GM12878 (cell line): Measurements from ENCODE around the gene RASD1. TPM values are rescaled to one million over a fixed set of nuclear protein-coding genes. Genes with fewer than 3 reads are reported as not detected.

Source experiments
- ATF7 ChIP-seq: fragments of 450-650 bp; IDR thresholded peaks from 2 replicates; pipeline ENCODE4 v1.6.1; 2016; ENCODE audit warnings: low read depth, mild to moderate bottlenecking
- CBX3 ChIP-seq: fragments of 200-600 bp; sonication (generic); IDR thresholded peaks from 2 replicates; pipeline ENCODE4 v1.6.1; 2016; ENCODE audit warnings: low read depth, borderline replicate concordance
- CBX5 ChIP-seq: sonication (generic); IDR thresholded peaks from 2 replicates; pipeline ENCODE4 v1.6.1; 2016; ENCODE audit warnings: low read depth, moderate library complexity, mild to moderate bottlenecking, inconsistent platforms
- CEBPB ChIP-seq, 2 experiments: fragments of 150-350 bp in 1 of 2; IDR thresholded peaks; 2 replicates each; pipeline ENCODE4 v1.6.1; 2012 to 2014; ENCODE audit warnings: low read depth in 2 of 2, low read length in 2 of 2, borderline replicate concordance in 1 of 2, inconsistent platforms in 1 of 2
- DPF2 ChIP-seq: fragments of 450-650 bp; IDR thresholded peaks from 2 replicates; pipeline ENCODE4 v1.6.1; 2017; ENCODE audit warnings: mild to moderate bottlenecking
- EGR1 ChIP-seq, 2 experiments: IDR thresholded peaks; 1 replicate in 1 of 2; 2 replicates in 1 of 2; pipeline ENCODE4 v1.6.1; 2011 to 2012; ENCODE audit warnings: low read depth in 2 of 2, low read length in 2 of 2, borderline replicate concordance in 1 of 2, mild to moderate bottlenecking in 1 of 2, moderate library complexity in 1 of 2
- EP300 ChIP-seq, 2 experiments: fragments of 150-350 bp in 1 of 2; IDR thresholded peaks; 2 replicates each; pipeline ENCODE4 v1.6.1; 2011 to 2012; ENCODE audit warnings: low read depth in 2 of 2, low read length in 2 of 2, borderline replicate concordance in 1 of 2, improper control_type of control experiment in 1 of 2, inconsistent platforms in 1 of 2; ENCODE audit not compliant: control insufficient read depth in 1 of 2
- HDGF ChIP-seq: fragments of 450-650 bp; IDR thresholded peaks from 2 replicates; pipeline ENCODE4 v1.6.1; 2016; ENCODE audit warnings: antibody characterized with exemption
- IKZF1 ChIP-seq: fragments of 450-650 bp; conservative IDR thresholded peaks from 2 replicates; pipeline ENCODE4 v1.6.1; 2017; ENCODE audit warnings: antibody characterized with exemption, mild to moderate bottlenecking
- MXI1 ChIP-seq: fragments of 150-350 bp; IDR thresholded peaks from 2 replicates; pipeline ENCODE4 v1.6.1; 2011; ENCODE audit warnings: low read depth, mild to moderate bottlenecking, inconsistent platforms, low read length, improper control_type of control experiment
- NFYB ChIP-seq: IDR thresholded peaks from 2 replicates; pipeline ENCODE4 v1.6.1; 2011; ENCODE audit warnings: low read depth, mild to moderate bottlenecking, low read length, improper control_type of control experiment, moderate library complexity; ENCODE audit not compliant: insufficient read depth
- RBBP5 ChIP-seq: fragments of 200-600 bp; sonication (generic); conservative IDR thresholded peaks from 2 replicates; pipeline ENCODE4 v1.6.1; 2016
- RELA ChIP-seq: fragments of 450-650 bp; IDR thresholded peaks from 2 replicates; pipeline ENCODE4 v1.8.0; 2014; ENCODE audit warnings: borderline replicate concordance; ENCODE audit not compliant: partially characterized antibody
- SMAD5 ChIP-seq: IDR thresholded peaks from 2 replicates; pipeline ENCODE4 v1.6.1; 2016; ENCODE audit warnings: antibody characterized with exemption, low read depth
- SREBF1 ChIP-seq: IDR thresholded peaks from 2 replicates; pipeline ENCODE4 v1.6.1; 2012; ENCODE audit warnings: mild to moderate bottlenecking, low read length
- TAF1 ChIP-seq: IDR thresholded peaks from 2 replicates; pipeline ENCODE4 v1.6.1; 2011; ENCODE audit warnings: mild to moderate bottlenecking, low read depth, low read length, borderline replicate concordance
- TARDBP ChIP-seq: IDR thresholded peaks from 2 replicates; pipeline ENCODE4 v1.6.1; 2016; ENCODE audit warnings: borderline replicate concordance
- TCF7 ChIP-seq: IDR thresholded peaks from 2 replicates; pipeline ENCODE4 v1.6.1; 2014; ENCODE audit warnings: antibody characterized with exemption, borderline replicate concordance
- WRNIP1 ChIP-seq: IDR thresholded peaks from 2 replicates; pipeline ENCODE4 v1.6.1; 2011; ENCODE audit warnings: low read depth, low read length, improper control_type of control experiment, borderline replicate concordance
- YBX1 ChIP-seq: fragments of 450-650 bp; IDR thresholded peaks from 2 replicates; pipeline ENCODE4 v1.6.1; 2016; ENCODE audit warnings: antibody characterized with exemption
- YY1 ChIP-seq: IDR thresholded peaks from 2 replicates; pipeline ENCODE4 v1.6.1; 2011; ENCODE audit warnings: low read depth, mild to moderate bottlenecking, low read length
- ZNF207 ChIP-seq: fragments of 450-650 bp; IDR thresholded peaks from 2 replicates; pipeline ENCODE4 v1.6.1; 2014; ENCODE audit warnings: antibody characterized with exemption, mild to moderate bottlenecking, borderline replicate concordance
- ZNF217 ChIP-seq: fragments of 450-650 bp; IDR thresholded peaks from 2 replicates; pipeline ENCODE4 v1.6.1; 2017; ENCODE audit warnings: antibody characterized with exemption, mild to moderate bottlenecking
- ZNF622 ChIP-seq: fragments of 450-650 bp; IDR thresholded peaks from 2 replicates; pipeline ENCODE4 v1.6.1; 2017; ENCODE audit warnings: mild to moderate bottlenecking, inconsistent platforms
- polyA plus RNA-seq, 11 experiments: library from polyadenylated mRNA; depleted of rRNA in 4 of 11; unstranded in 6 of 11; stranded (reverse) in 5 of 11; fragments of >200 nt; fragmentation: Nextera tagmentation in 4 of 11; fragmentation: Illumina TruSeq in 1 of 11; extraction: Ambion mirVana in 4 of 11; extraction: Trizol in 1 of 11; gene quantifications; 1 replicate in 1 of 11; 2 replicates in 10 of 11; pipeline versions ENCODE4 v1.2.1 to v1.2.3, GENCODE V29; 2011 to 2016; ENCODE audit warnings: inconsistent platforms in 2 of 11, missing spikeins in 2 of 11, low read depth in 1 of 11
- total RNA-seq, 4 experiments: library from RNA; depleted of rRNA in 3 of 4; stranded (reverse); fragments of >200 nt in 3 of 4; fragmentation: Illumina TruSeq in 1 of 4; extraction: Trizol in 1 of 4; gene quantifications; 2 replicates each; pipeline versions ENCODE4 v1.2.1 to v1.2.3, GENCODE V29; 2013 to 2021
- TF ChIP-seq, protein P1 (sequence below): fragments of 450-650 bp; IDR thresholded peaks from 2 replicates; pipeline ENCODE4 v1.6.1; 2017; ENCODE audit warnings: mild to moderate bottlenecking
- TF ChIP-seq, protein P2 (sequence below): IDR thresholded peaks from 2 replicates; pipeline ENCODE4 v1.6.1; 2011; ENCODE audit warnings: low read depth, mild to moderate bottlenecking, low read length, moderate library complexity, borderline replicate concordance; ENCODE audit errors: extremely low read depth
- TF ChIP-seq, protein P3 (sequence below): fragments of 450-650 bp; formaldehyde crosslinking; IDR thresholded peaks from 2 replicates; pipeline ENCODE4 v1.4.0; 2022; ENCODE audit warnings: mild to moderate bottlenecking, moderate library complexity

RASD1 gene
- total and polyA plus RNA-seq, 10 of the 15 experiments (the other 5 are each of a cell fraction or from before 2014, with no cell fraction given): 0.14 to 0.33 TPM; not detected in 8

DNA sequence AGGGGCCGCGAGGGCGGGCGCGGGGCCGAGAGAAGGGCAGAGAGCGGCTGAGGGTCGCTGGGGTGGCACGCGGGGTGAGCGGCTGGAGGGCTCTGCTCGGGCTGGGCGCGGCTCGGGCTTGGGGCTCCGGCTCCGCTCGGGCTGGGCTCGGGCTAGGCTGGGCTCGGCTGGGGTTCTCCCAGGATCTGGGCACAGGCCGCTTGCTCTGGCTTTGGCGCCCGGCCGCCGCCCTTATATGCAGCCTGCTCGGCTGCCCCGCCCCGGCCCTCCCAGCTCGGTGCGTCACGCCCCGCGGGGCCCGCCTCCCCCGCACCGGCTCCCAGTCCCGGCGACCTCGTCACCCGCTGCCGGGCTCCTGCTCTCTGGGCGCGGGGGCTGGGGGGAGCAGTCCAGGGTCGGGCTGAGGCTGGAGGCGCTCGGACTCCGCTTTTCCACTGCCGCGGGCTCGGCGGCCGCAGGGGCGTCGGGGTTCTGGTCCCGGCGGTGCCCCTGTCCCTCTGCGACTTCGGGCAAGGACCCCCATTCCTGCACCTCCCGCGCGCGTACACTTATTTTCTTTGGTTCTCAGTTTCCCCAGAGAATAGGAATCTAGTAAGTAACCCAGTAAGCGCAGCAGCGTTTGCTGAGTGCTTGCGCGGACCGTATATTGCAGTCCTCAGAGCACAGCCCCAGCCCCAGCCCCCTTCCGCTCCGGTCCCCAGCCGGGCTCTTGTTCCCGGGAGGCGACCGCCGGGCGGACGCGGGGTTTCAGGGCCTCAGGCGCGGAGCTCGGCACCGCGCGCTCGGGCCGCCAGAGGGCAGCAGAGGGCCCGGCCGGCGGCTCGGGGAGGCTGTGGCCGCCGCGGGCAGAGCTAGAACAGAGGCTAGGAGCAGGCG lies at the start of gene RASD1 (continued):
- no peak for TF ChIP-seq RELA
- no peak for TF ChIP-seq HDGF
- TF ChIP-seq ZNF207: 0 out of 2 replicates have a peak, but pooled peaks have one; percentile 27
- TF ChIP-seq YBX1: no peak
- TF ChIP-seq SMAD5: no peak
- no peak for TF ChIP-seq NFYB
- no peak for TF ChIP-seq ATF7
- no peak for TF ChIP-seq ZNF217
- peak; percentile 77 for TF ChIP-seq YY1
- no peak for TF ChIP-seq WRNIP1
- TF ChIP-seq EP300 (IDR thresholded peaks at IDR 0.05; ENCODE audit: borderline replicate concordance in 1 of 2, control insufficient read depth in 1 of 2, low read depth in 2 of 2, low read length in 2 of 2): no peak
- no peak for TF ChIP-seq TARDBP
- TF ChIP-seq ZNF622: no peak
- TF ChIP-seq TCF7: no peak
- TF ChIP-seq MXI1: no peak
- no peak for TF ChIP-seq RBBP5
- TF ChIP-seq SREBF1: no peak
- TF ChIP-seq, protein P1, sequence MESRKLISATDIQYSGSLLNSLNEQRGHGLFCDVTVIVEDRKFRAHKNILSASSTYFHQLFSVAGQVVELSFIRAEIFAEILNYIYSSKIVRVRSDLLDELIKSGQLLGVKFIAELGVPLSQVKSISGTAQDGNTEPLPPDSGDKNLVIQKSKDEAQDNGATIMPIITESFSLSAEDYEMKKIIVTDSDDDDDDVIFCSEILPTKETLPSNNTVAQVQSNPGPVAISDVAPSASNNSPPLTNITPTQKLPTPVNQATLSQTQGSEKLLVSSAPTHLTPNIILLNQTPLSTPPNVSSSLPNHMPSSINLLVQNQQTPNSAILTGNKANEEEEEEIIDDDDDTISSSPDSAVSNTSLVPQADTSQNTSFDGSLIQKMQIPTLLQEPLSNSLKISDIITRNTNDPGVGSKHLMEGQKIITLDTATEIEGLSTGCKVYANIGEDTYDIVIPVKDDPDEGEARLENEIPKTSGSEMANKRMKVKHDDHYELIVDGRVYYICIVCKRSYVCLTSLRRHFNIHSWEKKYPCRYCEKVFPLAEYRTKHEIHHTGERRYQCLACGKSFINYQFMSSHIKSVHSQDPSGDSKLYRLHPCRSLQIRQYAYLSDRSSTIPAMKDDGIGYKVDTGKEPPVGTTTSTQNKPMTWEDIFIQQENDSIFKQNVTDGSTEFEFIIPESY: no peak
- TF ChIP-seq, protein P2, sequence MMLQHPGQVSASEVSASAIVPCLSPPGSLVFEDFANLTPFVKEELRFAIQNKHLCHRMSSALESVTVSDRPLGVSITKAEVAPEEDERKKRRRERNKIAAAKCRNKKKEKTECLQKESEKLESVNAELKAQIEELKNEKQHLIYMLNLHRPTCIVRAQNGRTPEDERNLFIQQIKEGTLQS: no peak
- TF ChIP-seq, protein P3, sequence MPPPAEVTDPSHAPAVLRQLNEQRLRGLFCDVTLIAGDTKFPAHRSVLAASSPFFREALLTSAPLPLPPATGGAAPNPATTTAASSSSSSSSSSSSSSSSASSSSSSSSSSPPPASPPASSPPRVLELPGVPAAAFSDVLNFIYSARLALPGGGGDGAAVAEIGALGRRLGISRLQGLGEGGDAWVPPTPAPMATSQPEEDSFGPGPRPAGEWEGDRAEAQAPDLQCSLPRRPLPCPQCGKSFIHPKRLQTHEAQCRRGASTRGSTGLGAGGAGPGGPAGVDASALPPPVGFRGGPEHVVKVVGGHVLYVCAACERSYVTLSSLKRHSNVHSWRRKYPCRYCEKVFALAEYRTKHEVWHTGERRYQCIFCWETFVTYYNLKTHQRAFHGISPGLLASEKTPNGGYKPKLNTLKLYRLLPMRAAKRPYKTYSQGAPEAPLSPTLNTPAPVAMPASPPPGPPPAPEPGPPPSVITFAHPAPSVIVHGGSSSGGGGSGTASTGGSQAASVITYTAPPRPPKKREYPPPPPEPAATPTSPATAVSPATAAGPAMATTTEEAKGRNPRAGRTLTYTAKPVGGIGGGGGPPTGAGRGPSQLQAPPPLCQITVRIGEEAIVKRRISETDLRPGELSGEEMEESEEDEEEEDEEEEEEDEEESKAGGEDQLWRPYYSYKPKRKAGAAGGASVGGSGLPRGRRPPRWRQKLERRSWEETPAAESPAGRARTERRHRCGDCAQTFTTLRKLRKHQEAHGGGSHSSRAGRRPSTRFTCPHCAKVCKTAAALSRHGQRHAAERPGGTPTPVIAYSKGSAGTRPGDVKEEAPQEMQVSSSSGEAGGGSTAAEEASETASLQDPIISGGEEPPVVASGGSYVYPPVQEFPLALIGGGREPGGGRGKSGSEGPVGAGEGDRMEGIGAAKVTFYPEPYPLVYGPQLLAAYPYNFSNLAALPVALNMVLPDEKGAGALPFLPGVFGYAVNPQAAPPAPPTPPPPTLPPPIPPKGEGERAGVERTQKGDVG: no peak
- no peak for TF ChIP-seq TAF1
- peak; percentile 33 for TF ChIP-seq IKZF1
- peak in 1 of 2 experiments; percentile 52; a peak in 1 of 3 replicates for TF ChIP-seq EGR1 (IDR thresholded peaks at IDR 0.05; ENCODE audit: borderline replicate concordance in 1 of 2, low read depth in 2 of 2, low read length in 2 of 2)
- 0 out of 2 replicates have a peak, but pooled peaks have one; percentile 1 for TF ChIP-seq DPF2
- no peak for TF ChIP-seq CBX3
- no peak for TF ChIP-seq CEBPB (IDR thresholded peaks at IDR 0.05; ENCODE audit: borderline replicate concordance in 1 of 2, low read depth in 2 of 2, low read length in 2 of 2)
- TF ChIP-seq CBX5: no peak
